BLaER1 (cell line): ENCODE results near the gene UGT1A1.

Experiments
- H3K27ac ChIP-seq: shearing (Covaris generic); formaldehyde crosslinking; 2 replicates; pipeline ENCODE4 v1.8.1; 2022
- H3K27me3 ChIP-seq: shearing (Covaris generic); formaldehyde crosslinking; 2 replicates; pipeline ENCODE4 v1.8.1; 2022
- H3K36me3 ChIP-seq: shearing (Covaris generic); formaldehyde crosslinking; 2 replicates; pipeline ENCODE4 v1.8.1; 2022
- H3K4me1 ChIP-seq: shearing (Covaris generic); formaldehyde crosslinking; 2 replicates; pipeline ENCODE4 v1.8.1; 2022
- H3K4me2 ChIP-seq: shearing (Covaris generic); formaldehyde crosslinking; 2 replicates; pipeline ENCODE4 v1.8.1; 2022
- H3K4me3 ChIP-seq: shearing (Covaris generic); formaldehyde crosslinking; 2 replicates; pipeline ENCODE4 v1.8.1; 2022
- H3K9ac ChIP-seq: shearing (Covaris generic); formaldehyde crosslinking; 2 replicates; pipeline ENCODE4 v1.8.1; 2022
- H3K9me3 ChIP-seq: shearing (Covaris generic); formaldehyde crosslinking; 2 replicates; pipeline ENCODE4 v1.8.1; 2022
- H4K20me1 ChIP-seq: shearing (Covaris generic); formaldehyde crosslinking; 2 replicates; pipeline ENCODE4 v1.8.1; 2022
- Cebpa-rat ChIP-seq: shearing (Covaris generic); IDR thresholded peaks from 2 replicates; pipeline ENCODE4 v1.8.1; 2022

UGT1A1 gene

GRCh38 chr2:233793465-233794127, 33.5 kb downstream of the UGT1A1 start:
- Histone ChIP-seq H3K4me1 (0 out of 2 replicates have a peak, but pooled peaks cover 5% of the 10 kb centered on the region), H3K36me3 (no peaks in the 10 kb centered on the region), H3K27me3 (no peaks in the 10 kb centered on the region), H3K9me3 (no peaks in the 10 kb centered on the region; the same call in 1 of the 2 replicates), H3K4me2 (no peak overlapping the region), H4K20me1 (no peaks in the 10 kb centered on the region), H3K9ac (no peak overlapping the region), H3K4me3 (no peak overlapping the region), H3K27ac (no peak overlapping the region)
- TF ChIP-seq Cebpa-rat = no peak

- no peak overlapping the region for H3K9ac ChIP-seq
- no peak overlapping the region for H3K4me3 ChIP-seq
- TF ChIP-seq Cebpa-rat = no peak
Measured at GRCh38 chr2:233794128-233794658, 34.1 kb downstream of the UGT1A1 start.

GRCh38 chr2:233795735-233796171, 35.7 kb downstream of the UGT1A1 start:
- no peaks in the 10 kb centered on the region for H4K20me1 ChIP-seq
- no peak for TF ChIP-seq Cebpa-rat
- H3K9ac ChIP-seq = no peak overlapping the region
- no peak overlapping the region for H3K4me2 ChIP-seq
- no peaks in the 10 kb centered on the region for H3K36me3 ChIP-seq
- no peaks in the 10 kb centered on the region; the same call in 1 of the 2 replicates for H3K9me3 ChIP-seq
- no peaks in the 10 kb centered on the region for H3K27me3 ChIP-seq
- H3K4me1 ChIP-seq = no peaks in the 10 kb centered on the region
- H3K27ac ChIP-seq = no peak overlapping the region
- H3K4me3 ChIP-seq = no peak overlapping the region

More at GRCh38 chr2:233794128-233794658, 34.1 kb downstream of the UGT1A1 start:
- no peaks in the 10 kb centered on the region; the same call in 1 of the 2 replicates for H3K9me3 ChIP-seq
- H4K20me1 ChIP-seq = no peaks in the 10 kb centered on the region
- H3K4me2 ChIP-seq = no peak overlapping the region
- no peak overlapping the region for H3K27ac ChIP-seq
- no peaks in the 10 kb centered on the region for H3K27me3 ChIP-seq
- H3K4me1 ChIP-seq = 0 out of 2 replicates have a peak, but pooled peaks cover 5% of the 10 kb centered on the region
- H3K36me3 ChIP-seq = no peaks in the 10 kb centered on the region

GRCh38 chr2:233796254-233796653, 36.2 kb downstream of the UGT1A1 start:
- Histone ChIP-seq H3K4me1 (peaks cover 4% of the 10 kb centered on the region), H3K27ac (no peak overlapping the region), H3K9me3 (no peaks in the 10 kb centered on the region; the same call in 1 of the 2 replicates), H3K36me3 (no peaks in the 10 kb centered on the region), H4K20me1 (no peaks in the 10 kb centered on the region), H3K9ac (no peak overlapping the region), H3K4me2 (no peak overlapping the region), H3K27me3 (no peaks in the 10 kb centered on the region), H3K4me3 (no peak overlapping the region)
- no peak for TF ChIP-seq Cebpa-rat

GRCh38 chr2:233798335-233799086, 38.4 kb downstream of the UGT1A1 start:
- H3K9ac ChIP-seq = no peak overlapping the region
- no peak for TF ChIP-seq Cebpa-rat
- H3K4me3 ChIP-seq = no peak overlapping the region
- H3K9me3 ChIP-seq = no peaks in the 10 kb centered on the region
- H3K4me2 ChIP-seq = no peak overlapping the region
- H3K27me3 ChIP-seq = no peaks in the 10 kb centered on the region
- peaks cover 9% of the 10 kb centered on the region for H3K4me1 ChIP-seq
- H4K20me1 ChIP-seq = no peaks in the 10 kb centered on the region
- H3K36me3 ChIP-seq = no peaks in the 10 kb centered on the region
- no peak overlapping the region for H3K27ac ChIP-seq

GRCh38 chr2:233799087-233799665, 39.1 kb downstream of the UGT1A1 start:
- Histone ChIP-seq H3K36me3 (no peaks in the 10 kb centered on the region), H3K4me2 (no peak overlapping the region), H3K27ac (no peak overlapping the region), H3K4me1 (peaks cover 9% of the 10 kb centered on the region), H3K9me3 (no peaks in the 10 kb centered on the region), H3K27me3 (no peaks in the 10 kb centered on the region), H4K20me1 (no peaks in the 10 kb centered on the region), H3K9ac (no peak overlapping the region), H3K4me3 (no peak overlapping the region)
- no peak for TF ChIP-seq Cebpa-rat

- Histone ChIP-seq H3K9ac (no peak overlapping the region), H3K9me3 (no peaks in the 10 kb centered on the region), H3K4me2 (no peak overlapping the region), H3K4me3 (no peak overlapping the region), H3K27me3 (no peaks in the 10 kb centered on the region), H3K36me3 (no peaks in the 10 kb centered on the region), H3K4me1 (peaks cover 9% of the 10 kb centered on the region), H3K27ac (no peak overlapping the region), H4K20me1 (no peaks in the 10 kb centered on the region)
- TF ChIP-seq Cebpa-rat = no peak
Measured at GRCh38 chr2:233799716-233800115, 39.6 kb downstream of the UGT1A1 start.

GRCh38 chr2:233800208-233800607, 40.1 kb downstream of the UGT1A1 start:
- Histone ChIP-seq H3K9ac (no peak overlapping the region), H3K4me1 (peaks cover 9% of the 10 kb centered on the region), H3K27ac (no peak overlapping the region), H4K20me1 (no peaks in the 10 kb centered on the region), H3K9me3 (no peaks in the 10 kb centered on the region), H3K27me3 (no peaks in the 10 kb centered on the region), H3K4me3 (no peak overlapping the region), H3K4me2 (no peak overlapping the region), H3K36me3 (no peaks in the 10 kb centered on the region)
- TF ChIP-seq Cebpa-rat = no peak

GRCh38 chr2:233801357-233802131, 41.5 kb downstream of the UGT1A1 start:
- no peaks in the 10 kb centered on the region for H3K36me3 ChIP-seq
- no peaks in the 10 kb centered on the region for H3K9me3 ChIP-seq
- H3K27ac ChIP-seq = no peak overlapping the region
- no peaks in the 10 kb centered on the region for H3K27me3 ChIP-seq
- no peaks in the 10 kb centered on the region for H4K20me1 ChIP-seq
- no peak overlapping the region for H3K4me3 ChIP-seq
- peak overlapping the region; percentile 44 for H3K4me2 ChIP-seq
- no peak for TF ChIP-seq Cebpa-rat
- peaks cover 9% of the 10 kb centered on the region for H3K4me1 ChIP-seq
- no peak overlapping the region for H3K9ac ChIP-seq
